ENCODE data around the gene AMBP.

AMBP gene

GRCh38 chr9:114112778-114113584 is 34.9 kb upstream of the AMBP start:
- peak; percentile 78 for DNase-seq (ENCODE audit: low spot score)

GRCh38 chr9:114112325-114112724 is 34.2 kb upstream of the AMBP start:
- peak; percentile 54 for DNase-seq (ENCODE audit: low spot score)

GRCh38 chr9:114110180-114110579 is 32.1 kb upstream of the AMBP start:
- DNase-seq (ENCODE audit: low spot score) = peak; percentile 72

- DNase-seq (ENCODE audit: low spot score) = no peak
Observed at GRCh38 chr9:114109124-114109523, 31.0 kb upstream of the AMBP start.

- peak; percentile 91 for DNase-seq (ENCODE audit: low spot score)
Observed at GRCh38 chr9:114108016-114108833, 30.1 kb upstream of the AMBP start.

- DNase-seq (ENCODE audit: low spot score) = no peak
Observed at GRCh38 chr9:114107286-114108001, 29.3 kb upstream of the AMBP start.

GRCh38 chr9:114105236-114105635 is 27.1 kb upstream of the AMBP start:
- DNase-seq (ENCODE audit: low spot score) = no peak

GRCh38 chr9:114102484-114102883 is 24.4 kb upstream of the AMBP start:
- DNase-seq (ENCODE audit: low spot score) = no peak

GRCh38 chr9:114100536-114100935 is 22.4 kb upstream of the AMBP start:
- no peak for DNase-seq (ENCODE audit: low spot score)

GRCh38 chr9:114099669-114100270 is 21.7 kb upstream of the AMBP start:
- DNase-seq (ENCODE audit: low spot score) = no peak

- no peak for DNase-seq (ENCODE audit: low spot score)
Observed at GRCh38 chr9:114098936-114099668, 21.0 kb upstream of the AMBP start, which contains the start of gene KIF12. Gene KIF12, minus strand, starts transcription at chr9:114099292. Its CDS starts 16 bp downstream, at chr9:114099276.

- DNase-seq (ENCODE audit: low spot score) = no peak
Observed at GRCh38 chr9:114098021-114098935, 20.2 kb upstream of the AMBP start.

- DNase-seq (ENCODE audit: low spot score) = no peak
Observed at GRCh38 chr9:114097613-114098020, 19.5 kb upstream of the AMBP start.

- no peak for DNase-seq (ENCODE audit: low spot score)
Observed at GRCh38 chr9:114096866-114097612, 18.9 kb upstream of the AMBP start.

GRCh38 chr9:114096041-114096511 is 18.0 kb upstream of the AMBP start:
- DNase-seq (ENCODE audit: low spot score) = no peak

- DNase-seq (ENCODE audit: low spot score) = no peak
Observed at GRCh38 chr9:114094971-114095370, 16.9 kb upstream of the AMBP start.

- DNase-seq (ENCODE audit: low spot score) = no peak
Observed at GRCh38 chr9:114093761-114094505, 15.8 kb upstream of the AMBP start.

- no peak for DNase-seq (ENCODE audit: low spot score)
Observed at GRCh38 chr9:114093031-114093471, 15.0 kb upstream of the AMBP start.

- no peak for DNase-seq (ENCODE audit: low spot score)
Observed at GRCh38 chr9:114092336-114092735, 14.2 kb upstream of the AMBP start.
